HepG2 (cell line): Measurements from ENCODE around the gene KNL1. TPM values are rescaled to one million over a fixed set of nuclear protein-coding genes. Genes with fewer than 3 reads are reported as not detected.

ENCODE experiments used
- ARNT ChIP-seq: fragments of 450-650 bp; IDR thresholded peaks from 2 replicates; pipeline ENCODE4 v1.6.1; 2017
- BCL6 ChIP-seq: IDR thresholded peaks from 2 replicates; pipeline ENCODE4 v1.6.1; 2016; ENCODE audit warnings: missing genetic modification reagents, missing compliant biosample characterization
- CHCHD3 ChIP-seq: sonication (generic); formaldehyde crosslinking; IDR thresholded peaks from 2 replicates; pipeline ENCODE4 v1.8.0; 2022; ENCODE audit warnings: mild to moderate bottlenecking, missing genetic modification reagents, moderate library complexity
- FLYWCH1 ChIP-seq: sonication (generic); formaldehyde crosslinking; IDR thresholded peaks from 2 replicates; pipeline ENCODE4 v1.8.1; 2023; ENCODE audit warnings: mild to moderate bottlenecking, missing genetic modification reagents
- GATA4 ChIP-seq: sonication (generic); IDR thresholded peaks from 2 replicates; pipeline ENCODE4 v1.6.1; 2016; ENCODE audit warnings: antibody characterized with exemption, low read depth, borderline replicate concordance
- HMG20A ChIP-seq: IDR thresholded peaks from 2 replicates; pipeline ENCODE4 v1.6.1; 2016; ENCODE audit warnings: borderline replicate concordance
- KAT8 ChIP-seq: IDR thresholded peaks from 2 replicates; pipeline ENCODE4 v1.6.1; 2016; ENCODE audit warnings: missing genetic modification reagents, missing compliant biosample characterization
- MYNN ChIP-seq: sonication (generic); formaldehyde crosslinking; IDR thresholded peaks from 2 replicates; pipeline ENCODE4 v1.4.0; 2020; ENCODE audit warnings: mild to moderate bottlenecking, low read depth, missing genetic modification reagents
- NAIF1 ChIP-seq: sonication (generic); formaldehyde crosslinking; IDR thresholded peaks from 2 replicates; pipeline ENCODE4 v1.5.0; 2020; ENCODE audit warnings: mild to moderate bottlenecking, missing genetic modification reagents, borderline replicate concordance
- NFE2L1 ChIP-seq: sonication (generic); formaldehyde crosslinking; IDR thresholded peaks from 2 replicates; pipeline ENCODE4 v1.4.0; 2020; ENCODE audit warnings: missing genetic modification reagents, mild to moderate bottlenecking, borderline replicate concordance
- RFX5 ChIP-seq: IDR thresholded peaks from 2 replicates; pipeline ENCODE4 v1.6.1; 2011; ENCODE audit warnings: low read depth, low read length, improper control_type of control experiment
- RORA ChIP-seq: sonication (generic); formaldehyde crosslinking; IDR thresholded peaks from 2 replicates; pipeline ENCODE4 v1.5.0; 2020; ENCODE audit warnings: mild to moderate bottlenecking, missing genetic modification reagents, moderate library complexity
- SNAPC2 ChIP-seq: sonication (generic); formaldehyde crosslinking; IDR thresholded peaks from 2 replicates; pipeline ENCODE4 v1.8.1; 2022; ENCODE audit warnings: mild to moderate bottlenecking, missing genetic modification reagents
- SP140L ChIP-seq: sonication (generic); formaldehyde crosslinking; IDR thresholded peaks from 2 replicates; pipeline ENCODE4 v1.4.0; 2020; ENCODE audit warnings: missing genetic modification reagents, borderline replicate concordance
- ZKSCAN5 ChIP-seq: sonication (generic); formaldehyde crosslinking; IDR thresholded peaks from 2 replicates; pipeline ENCODE4 v1.5.1; 2020; ENCODE audit warnings: mild to moderate bottlenecking, missing genetic modification reagents
- ZNF275 ChIP-seq: sonication (generic); formaldehyde crosslinking; IDR thresholded peaks from 2 replicates; pipeline ENCODE4 v1.8.0; 2022; ENCODE audit warnings: missing genetic modification reagents, mild to moderate bottlenecking, inconsistent platforms, borderline replicate concordance
- ZNF30 ChIP-seq: sonication (generic); formaldehyde crosslinking; IDR thresholded peaks from 2 replicates; pipeline ENCODE4 v1.5.0; 2020; ENCODE audit warnings: mild to moderate bottlenecking, missing genetic modification reagents
- ZNF326 ChIP-seq: sonication (generic); formaldehyde crosslinking; IDR thresholded peaks from 2 replicates; pipeline ENCODE4 v1.4.0; 2020; ENCODE audit warnings: missing genetic modification reagents, borderline replicate concordance
- ZNF740 ChIP-seq: sonication (generic); formaldehyde crosslinking; IDR thresholded peaks from 2 replicates; pipeline ENCODE4 v1.4.0; 2020; ENCODE audit warnings: missing genetic modification reagents
- ZNF761 ChIP-seq: sonication (generic); formaldehyde crosslinking; conservative IDR thresholded peaks from 2 replicates; pipeline ENCODE4 v1.4.0; 2020; ENCODE audit warnings: mild to moderate bottlenecking, missing genetic modification reagents
- ZXDC ChIP-seq: sonication (generic); formaldehyde crosslinking; IDR thresholded peaks from 2 replicates; pipeline ENCODE4 v1.5.0; 2020; ENCODE audit warnings: mild to moderate bottlenecking, missing genetic modification reagents
- polyA plus RNA-seq, 8 experiments: library from polyadenylated mRNA; depleted of rRNA in 3 of 8; stranded (reverse) in 7 of 8; unstranded in 1 of 8; fragments of >200 nt; fragmentation: Illumina TruSeq in 4 of 8; extraction: Trizol in 4 of 8; gene quantifications; 2 replicates each; pipeline versions ENCODE4 v1.2.1 to v1.2.3, GENCODE V29; 2011 to 2016; ENCODE audit warnings: low read depth in 4 of 8, missing spikeins in 1 of 8, mixed read lengths in 1 of 8; ENCODE audit not compliant: insufficient read depth in 1 of 8
- total RNA-seq, 5 experiments: library from RNA; depleted of rRNA; stranded (reverse); fragments of >200 nt; fragmentation: Illumina TruSeq; extraction: Trizol; gene quantifications; 2 replicates each; pipeline ENCODE4 v1.2.3, GENCODE V29; 2016; ENCODE audit warnings: low read depth in 1 of 5
- TF ChIP-seq, protein P1 (sequence below): sonication (generic); formaldehyde crosslinking; IDR thresholded peaks from 2 replicates; pipeline ENCODE4 v1.5.0; 2020; ENCODE audit warnings: missing genetic modification reagents, mild to moderate bottlenecking, borderline replicate concordance
- TF ChIP-seq, protein P2 (sequence below): sonication (generic); formaldehyde crosslinking; IDR thresholded peaks from 2 replicates; pipeline ENCODE4 v1.4.0; 2020; ENCODE audit warnings: missing genetic modification reagents

The KNL1 gene
- total and polyA plus RNA-seq, 2 of the 13 experiments (the other 11 are each of a cell fraction or from before 2014, with no cell fraction given) = 8.0 to 21.4 TPM

GRCh38 chr15:40694688-40695468 is 100.8 kb downstream of the KNL1 start, which contains the start of gene RAD51 (continued):
- TF ChIP-seq, protein P1, sequence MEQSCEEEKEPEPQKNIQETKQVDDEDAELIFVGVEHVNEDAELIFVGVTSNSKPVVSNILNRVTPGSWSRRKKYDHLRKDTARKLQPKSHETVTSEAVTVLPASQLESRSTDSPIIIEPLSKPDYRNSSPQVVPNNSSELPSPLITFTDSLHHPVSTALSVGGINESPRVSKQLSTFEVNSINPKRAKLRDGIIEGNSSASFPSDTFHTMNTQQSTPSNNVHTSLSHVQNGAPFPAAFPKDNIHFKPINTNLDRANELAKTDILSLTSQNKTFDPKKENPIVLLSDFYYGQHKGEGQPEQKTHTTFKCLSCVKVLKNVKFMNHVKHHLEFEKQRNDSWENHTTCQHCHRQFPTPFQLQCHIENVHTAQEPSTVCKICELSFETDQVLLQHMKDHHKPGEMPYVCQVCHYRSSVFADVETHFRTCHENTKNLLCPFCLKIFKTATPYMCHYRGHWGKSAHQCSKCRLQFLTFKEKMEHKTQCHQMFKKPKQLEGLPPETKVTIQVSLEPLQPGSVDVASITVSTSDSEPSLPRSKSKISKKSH (CRISPR knock-in tag) = no peak
- TF ChIP-seq RORA (CRISPR knock-in tag) (no peak), ZKSCAN5 (no peak), ZXDC (CRISPR knock-in tag) (no peak), CHCHD3 (CRISPR knock-in tag) (peak; percentile 84), FLYWCH1 (CRISPR knock-in tag) (no peak), NFE2L1 (CRISPR knock-in tag) (no peak), GATA4 (peak; percentile 51; the same call in 1 of the 2 replicates), ARNT (no peak), SP140L (no peak), HMG20A (CRISPR knock-in tag) (no peak), ZNF275 (CRISPR knock-in tag) (peak; percentile 70; the same call in 1 of the 2 replicates), SNAPC2 (peak; percentile 75; the same call in 1 of the 2 replicates), NAIF1 (CRISPR knock-in tag) (peak; percentile 90), KAT8 (CRISPR knock-in tag) (peak; percentile 80), ZNF761 (peak; percentile 47), ZNF30 (CRISPR knock-in tag) (no peak), ZNF326 (CRISPR knock-in tag) (no peak), RFX5 (no peak), ZNF740 (no peak), BCL6 (CRISPR knock-in tag) (no peak; the same call in 1 of the 2 replicates), MYNN (no peak; the same call in 1 of the 2 replicates)
- TF ChIP-seq, protein P2, sequence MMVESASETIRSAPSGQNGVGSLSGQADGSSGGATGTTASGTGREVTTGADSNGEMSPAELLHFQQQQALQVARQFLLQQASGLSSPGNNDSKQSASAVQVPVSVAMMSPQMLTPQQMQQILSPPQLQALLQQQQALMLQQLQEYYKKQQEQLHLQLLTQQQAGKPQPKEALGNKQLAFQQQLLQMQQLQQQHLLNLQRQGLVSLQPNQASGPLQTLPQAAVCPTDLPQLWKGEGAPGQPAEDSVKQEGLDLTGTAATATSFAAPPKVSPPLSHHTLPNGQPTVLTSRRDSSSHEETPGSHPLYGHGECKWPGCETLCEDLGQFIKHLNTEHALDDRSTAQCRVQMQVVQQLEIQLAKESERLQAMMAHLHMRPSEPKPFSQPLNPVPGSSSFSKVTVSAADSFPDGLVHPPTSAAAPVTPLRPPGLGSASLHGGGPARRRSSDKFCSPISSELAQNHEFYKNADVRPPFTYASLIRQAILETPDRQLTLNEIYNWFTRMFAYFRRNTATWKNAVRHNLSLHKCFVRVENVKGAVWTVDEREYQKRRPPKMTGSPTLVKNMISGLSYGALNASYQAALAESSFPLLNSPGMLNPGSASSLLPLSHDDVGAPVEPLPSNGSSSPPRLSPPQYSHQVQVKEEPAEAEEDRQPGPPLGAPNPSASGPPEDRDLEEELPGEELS (CRISPR knock-in tag) = peak; percentile 67
